HEK293T (cell line): ENCODE measurements around the gene SCAF4.

Experiments
- BHLHE40 ChIP-seq: fragments of 450-650 bp; IDR thresholded peaks from 2 replicates; pipeline ENCODE4 v1.6.1; 2016; ENCODE audit warnings: mild to moderate bottlenecking, moderate library complexity, borderline replicate concordance
- ELF4 ChIP-seq: fragments of 450-650 bp; IDR thresholded peaks from 2 replicates; pipeline ENCODE4 v1.6.1; 2017; ENCODE audit warnings: antibody characterized with exemption
- FOXA1 ChIP-seq: fragments of 450-650 bp; IDR thresholded peaks from 2 replicates; pipeline ENCODE4 v1.6.1; 2016; ENCODE audit warnings: mild to moderate bottlenecking
- FOXK2 ChIP-seq: fragments of 450-650 bp; IDR thresholded peaks from 2 replicates; pipeline ENCODE4 v1.6.1; 2016; ENCODE audit warnings: mild to moderate bottlenecking
- FOXM1 ChIP-seq: fragments of 450-650 bp; IDR thresholded peaks from 2 replicates; pipeline ENCODE4 v1.6.1; 2017; ENCODE audit warnings: mild to moderate bottlenecking, borderline replicate concordance
- NFRKB ChIP-seq: fragments of 450-650 bp; IDR thresholded peaks from 2 replicates; pipeline ENCODE4 v1.6.1; 2016; ENCODE audit warnings: mild to moderate bottlenecking, moderate library complexity
- SUZ12 ChIP-seq: fragments of 450-650 bp; IDR thresholded peaks from 2 replicates; pipeline ENCODE4 v1.6.1; 2016; ENCODE audit warnings: mild to moderate bottlenecking
- TARDBP ChIP-seq: fragments of 450-650 bp; IDR thresholded peaks from 2 replicates; pipeline ENCODE4 v1.6.1; 2016

- no peak for TF ChIP-seq BHLHE40
- no peak for TF ChIP-seq SUZ12
- no peak for TF ChIP-seq NFRKB
- no peak for TF ChIP-seq FOXA1
- TF ChIP-seq TARDBP = no peak
- no peak for TF ChIP-seq FOXM1
- TF ChIP-seq FOXK2 = no peak
- no peak for TF ChIP-seq ELF4
Measured at GRCh38 chr21:31686272-31686915, 45.5 kb downstream of the SCAF4 start.
